Neuronal stem cell (in vitro differentiated cells): ENCODE data around the gene AHNAK.

ENCODE experiments used
- DNase-seq: peaks from one replicate; pipeline ENCODE4 v3.0.0-alpha.2; 2013; ENCODE audit warnings: low spot score
- H2AFZ ChIP-seq: one replicate; pipeline ENCODE4 v1.6.1; 2013; ENCODE audit warnings: mild to moderate bottlenecking, low read length, inconsistent platforms
- H2AK5ac ChIP-seq: 2 replicates; pipeline ENCODE4 v1.6.1; 2013; ENCODE audit warnings: low read depth, mild to moderate bottlenecking, inconsistent platforms, low read length, moderate library complexity, mixed read lengths
- H2BK120ac ChIP-seq: 2 replicates; pipeline ENCODE4 v1.6.1; 2013; ENCODE audit warnings: low read depth, mild to moderate bottlenecking, inconsistent platforms, low read length, moderate library complexity, mixed read lengths
- H2BK12ac ChIP-seq: one replicate; pipeline ENCODE4 v1.6.1; 2013; ENCODE audit warnings: low read length, inconsistent platforms
- H2BK15ac ChIP-seq: 2 replicates; pipeline ENCODE4 v1.6.1; 2013; ENCODE audit warnings: mild to moderate bottlenecking, low read length, inconsistent platforms, mixed read lengths
- H2BK5ac ChIP-seq: one replicate; pipeline ENCODE4 v1.6.1; 2013; ENCODE audit warnings: inconsistent platforms, mild to moderate bottlenecking, low read length, moderate library complexity
- H3K14ac ChIP-seq: one replicate; pipeline ENCODE4 v1.6.1; 2013; ENCODE audit warnings: low read length, inconsistent platforms
- H3K18ac ChIP-seq: 2 replicates; pipeline ENCODE4 v1.6.1; 2013; ENCODE audit warnings: low read length, inconsistent platforms
- H3K23ac ChIP-seq: 2 replicates; pipeline ENCODE4 v1.6.1; 2013; ENCODE audit warnings: low read depth, mild to moderate bottlenecking, mixed read lengths, low read length, inconsistent platforms; ENCODE audit not compliant: poor library complexity
- H3K27ac ChIP-seq: replicated peaks from 3 replicates; pipeline ENCODE4 v1.5.1; 2013; ENCODE audit warnings: low read length, inconsistent platforms
- H3K27me3 ChIP-seq, 3 experiments: 2 replicates each; pipeline ENCODE4 v1.6.1; 2013; ENCODE audit warnings: low read length in 3 of 3, mild to moderate bottlenecking in 2 of 3, inconsistent platforms in 1 of 3, low read depth in 1 of 3, mixed read lengths in 1 of 3, moderate library complexity in 1 of 3; ENCODE audit not compliant: control insufficient read depth in 3 of 3, insufficient read depth in 3 of 3
- H3K36me3 ChIP-seq, 2 donors: replicated peaks in 1 of 2; 2 replicates each; pipeline ENCODE4 v1.6.1; 2013; ENCODE audit warnings: low read length in 2 of 2; ENCODE audit not compliant: control insufficient read depth in 2 of 2, insufficient read depth in 2 of 2
- H3K4ac ChIP-seq: 2 replicates; pipeline ENCODE4 v1.6.1; 2013; ENCODE audit warnings: inconsistent platforms, mild to moderate bottlenecking, low read length, moderate library complexity
- H3K4me1 ChIP-seq, 2 donors: 1 replicate in 1 of 2; 2 replicates in 1 of 2; pipeline ENCODE4 v1.6.1; 2013; ENCODE audit warnings: low read length in 2 of 2, low read depth in 1 of 2; ENCODE audit not compliant: control insufficient read depth in 2 of 2, insufficient read depth in 1 of 2
- H3K4me2 ChIP-seq: one replicate; pipeline ENCODE4 v1.6.1; 2013; ENCODE audit warnings: mild to moderate bottlenecking, low read length, inconsistent platforms; ENCODE audit not compliant: insufficient read depth, poor library complexity, severe bottlenecking
- H3K4me3 ChIP-seq, 2 donors: 2 replicates each; pipeline ENCODE4 v1.5.1; 2013; ENCODE audit warnings: low read length in 2 of 2, mild to moderate bottlenecking in 2 of 2, inconsistent platforms in 1 of 2, moderate library complexity in 1 of 2
- H3K79me1 ChIP-seq: one replicate; pipeline ENCODE4 v1.6.1; 2013; ENCODE audit warnings: low read depth, mild to moderate bottlenecking, inconsistent platforms, low read length, moderate library complexity
- H3K9ac ChIP-seq: one replicate; pipeline ENCODE4 v1.6.1; 2013; ENCODE audit warnings: mild to moderate bottlenecking, low read depth, low read length, inconsistent platforms; ENCODE audit not compliant: poor library complexity
- H3K9me3 ChIP-seq, 2 donors: replicated peaks in 1 of 2; 2 replicates each; pipeline versions ENCODE3 to v1.6.1; 2013; ENCODE audit warnings: low read length in 2 of 2, mild to moderate bottlenecking in 2 of 2, inconsistent platforms in 1 of 2, low read depth in 1 of 2, mixed read lengths in 1 of 2, moderate library complexity in 1 of 2; ENCODE audit not compliant: control insufficient read depth in 2 of 2, insufficient read depth in 1 of 2
- H4K8ac ChIP-seq: one replicate; pipeline ENCODE4 v1.6.1; 2013; ENCODE audit warnings: low read depth, mild to moderate bottlenecking, inconsistent platforms, low read length, moderate library complexity
- H4K91ac ChIP-seq: one replicate; pipeline ENCODE4 v1.6.1; 2013; ENCODE audit warnings: low read length, low read depth, mild to moderate bottlenecking, inconsistent platforms; ENCODE audit not compliant: poor library complexity
- WGBS, 2 donors: extraction: QIAGEN DNeasy Blood & Tissue Kit; methylation state at CpG; one replicate each; pipeline ENCODE4 v1.1.7; 2013; ENCODE audit warnings: missing lambda C conversion rate in 2 of 2, mixed read lengths in 1 of 2; ENCODE audit not compliant: insufficient read length in 2 of 2, insufficient replicate concordance in 1 of 2; ENCODE audit errors: extremely low coverage in 2 of 2; 5-methylcytosine and 5-hydroxymethylcytosine counted together

The AHNAK gene

DNA sequence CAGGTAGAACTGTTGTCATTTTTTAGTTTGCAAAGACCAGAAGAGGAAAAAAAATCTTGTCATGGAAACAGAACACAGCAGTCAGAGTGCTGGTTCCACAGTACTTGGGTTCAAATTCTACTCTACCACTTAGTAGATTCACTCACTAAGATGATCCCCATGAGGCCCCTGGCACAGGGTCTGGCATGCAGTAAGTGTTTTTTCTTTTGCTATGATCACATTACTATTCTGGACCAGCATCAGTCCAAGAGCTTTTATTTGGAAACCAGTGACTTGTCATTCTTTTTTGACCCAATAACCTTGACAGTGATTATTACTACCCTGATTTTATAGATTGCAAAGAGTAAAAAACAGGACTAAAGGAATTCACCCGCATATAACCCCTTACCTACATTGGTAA lies 23.0 kb upstream of the AHNAK start:
- H3K36me3 ChIP-seq, result peaks cover 46 to 85% of the 10 kb centered on the region in 2 donors
- no CpG with 5 or more reads among the region's 1 CpG for WGBS, 2 donors

DNA sequence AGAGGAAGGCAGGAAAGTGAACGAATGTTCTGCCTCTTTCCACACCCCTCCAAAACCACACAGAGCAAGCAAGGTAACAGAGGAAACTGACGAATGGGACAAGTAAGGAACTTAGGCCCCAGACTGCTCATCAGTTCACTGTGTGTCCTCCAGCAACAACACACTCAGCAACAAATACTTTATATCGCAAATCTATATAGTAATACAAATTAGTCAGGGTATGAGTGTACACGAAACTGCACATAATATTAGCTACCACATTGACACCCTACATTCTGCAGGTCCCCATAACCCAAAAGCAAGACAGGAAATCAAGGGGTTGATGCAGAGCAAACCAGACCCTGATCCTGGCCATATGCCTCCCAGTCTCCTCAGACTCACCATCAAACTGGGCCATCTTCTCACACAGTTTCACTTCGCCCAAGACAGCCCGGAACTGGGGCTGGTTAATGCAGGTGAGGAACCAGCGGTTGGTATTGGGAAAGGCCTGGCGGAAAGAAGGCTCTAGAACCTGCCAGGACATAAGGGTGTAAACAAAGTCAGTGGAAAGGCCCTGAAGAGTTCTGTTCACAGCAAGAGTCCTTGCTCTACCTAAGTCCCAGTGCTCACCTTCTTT lies 20.5 kb upstream of the AHNAK start:
- no CpG with 5 or more reads among the region's 8 CpGs for WGBS, 2 donors
- H3K4ac ChIP-seq, result no peak overlapping the region
- no peak overlapping the region for H3K4me2 ChIP-seq
- H4K8ac ChIP-seq, result no peak overlapping the region
- H2BK12ac ChIP-seq, result no peak overlapping the region
- H3K4me3 ChIP-seq, result no peak overlapping the region
- H3K36me3 ChIP-seq, result peaks cover 49 to 96% of the 10 kb centered on the region in 2 donors
- no peak overlapping the region for H4K91ac ChIP-seq
- H3K79me1 ChIP-seq, result peaks cover 6% of the 10 kb centered on the region
- H2AK5ac ChIP-seq, result no peak overlapping the region
- H3K14ac ChIP-seq, result no peak overlapping the region
- H2BK5ac ChIP-seq, result no peak overlapping the region
- H3K9me3 ChIP-seq, result no peaks in the 10 kb centered on the region
- H3K9ac ChIP-seq, result no peak overlapping the region
- H3K27me3 ChIP-seq, result no peaks in the 10 kb centered on the region
- H3K27ac ChIP-seq, result no peak overlapping the region
- DNase-seq, result no peak
- H2BK15ac ChIP-seq, result no peak overlapping the region
- peaks cover 0 to 2% of the 10 kb centered on the region in 2 donors for H3K4me1 ChIP-seq
- no peak overlapping the region for H3K23ac ChIP-seq
- H2BK120ac ChIP-seq, result no peak overlapping the region
- no peak overlapping the region for H3K18ac ChIP-seq
- no peak overlapping the region for H2AFZ ChIP-seq

More for the DNA sequence above, 23.0 kb upstream of the AHNAK start:
- DNase-seq, result no peak
- H2BK15ac ChIP-seq, result no peak overlapping the region
- H2AFZ ChIP-seq, result no peak overlapping the region
- H2BK12ac ChIP-seq, result no peak overlapping the region
- H3K4ac ChIP-seq, result no peak overlapping the region
- H3K4me1 ChIP-seq, result peaks cover 5 to 9% of the 10 kb centered on the region in 2 donors
- no peak overlapping the region for H3K4me2 ChIP-seq
- no peak overlapping the region for H3K18ac ChIP-seq
- H2AK5ac ChIP-seq, result no peak overlapping the region
- no peak overlapping the region for H2BK5ac ChIP-seq
- H3K27me3 ChIP-seq, result no peaks in the 10 kb centered on the region
- no peak overlapping the region for H2BK120ac ChIP-seq
- H4K8ac ChIP-seq, result no peak overlapping the region
- H3K4me3 ChIP-seq, result no peak overlapping the region
- H4K91ac ChIP-seq, result no peak overlapping the region
- H3K27ac ChIP-seq, result no peak overlapping the region
- no peak overlapping the region for H3K14ac ChIP-seq
- H3K9ac ChIP-seq, result no peak overlapping the region
- peaks cover 8% of the 10 kb centered on the region for H3K79me1 ChIP-seq
- H3K23ac ChIP-seq, result no peak overlapping the region
- no peaks in the 10 kb centered on the region for H3K9me3 ChIP-seq

DNA sequence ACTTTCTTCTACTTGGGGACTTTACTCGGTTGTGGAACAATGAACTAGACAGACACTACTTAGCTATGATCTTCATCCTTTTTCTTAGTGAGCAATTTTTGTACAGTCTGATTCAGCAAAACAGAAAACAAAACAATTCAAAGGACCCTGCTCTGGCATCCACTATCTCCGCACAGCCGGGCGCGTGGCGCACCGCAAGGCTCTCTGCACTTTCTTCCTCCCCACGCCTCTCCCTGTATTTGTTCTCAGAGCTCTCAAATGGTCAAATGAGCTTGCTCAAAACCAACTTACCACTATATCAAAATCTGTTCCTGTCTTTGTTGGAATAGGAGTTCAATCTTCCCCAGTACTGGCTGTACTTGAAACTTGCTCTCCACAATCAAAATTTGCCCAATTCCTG lies 19.6 kb upstream of the AHNAK start:
- H3K4me1 ChIP-seq, result no peaks in the 10 kb centered on the region
- H3K27ac ChIP-seq, result no peak overlapping the region
- H2BK12ac ChIP-seq, result no peak overlapping the region
- no peak overlapping the region for H3K9ac ChIP-seq
- H3K4me2 ChIP-seq, result no peak overlapping the region
- no peak overlapping the region for H2BK5ac ChIP-seq
- no peak overlapping the region for H2AFZ ChIP-seq
- H4K91ac ChIP-seq, result no peak overlapping the region
- H3K23ac ChIP-seq, result no peak overlapping the region
- no CpG with 5 or more reads among the region's 8 CpGs for WGBS, 2 donors
- H3K36me3 ChIP-seq, result peaks cover 41 to 96% of the 10 kb centered on the region in 2 donors
- H2AK5ac ChIP-seq, result no peak overlapping the region
- H3K4me3 ChIP-seq, result no peak overlapping the region
- no peak overlapping the region for H2BK120ac ChIP-seq
- no peak overlapping the region for H4K8ac ChIP-seq
- H3K18ac ChIP-seq, result no peak overlapping the region
- H3K4ac ChIP-seq, result no peak overlapping the region
- no peaks in the 10 kb centered on the region for H3K9me3 ChIP-seq
- no peak for DNase-seq
- no peaks in the 10 kb centered on the region for H3K27me3 ChIP-seq
- H3K79me1 ChIP-seq, result peaks cover 1% of the 10 kb centered on the region
- no peak overlapping the region for H2BK15ac ChIP-seq
- H3K14ac ChIP-seq, result no peak overlapping the region

DNA sequence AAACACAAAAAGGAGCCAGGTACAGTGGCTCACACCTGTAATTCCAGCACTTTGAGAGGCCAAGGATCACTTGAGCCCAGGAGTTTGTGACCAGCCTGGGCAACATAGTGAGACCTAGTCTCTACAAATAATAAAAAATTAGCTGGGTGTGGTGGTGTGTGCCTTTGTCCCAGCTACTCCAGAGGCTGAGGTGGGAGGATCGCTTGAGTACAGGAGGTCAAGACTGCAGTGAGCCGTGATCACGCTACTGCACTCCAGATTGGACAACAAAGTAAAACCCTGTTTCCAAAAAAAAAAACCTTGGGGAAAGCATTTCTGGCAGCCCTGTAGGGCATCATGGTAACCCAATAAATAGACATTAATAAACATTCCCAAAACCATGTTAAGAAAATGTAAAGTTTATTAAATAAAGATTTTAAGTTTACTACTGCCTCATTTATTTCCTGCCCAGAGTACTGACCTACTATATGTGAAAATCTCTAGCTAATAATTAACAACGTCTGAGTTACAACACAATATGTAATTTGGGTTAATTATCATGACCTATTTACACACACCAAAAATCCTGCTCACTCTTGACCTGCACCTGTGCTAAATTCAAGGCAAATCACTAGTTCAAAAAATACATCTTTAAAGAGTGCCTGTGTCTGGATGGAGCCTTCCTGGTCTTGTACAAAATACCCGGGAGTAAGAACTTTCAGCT lies 18.6 kb upstream of the AHNAK start:
- Histone ChIP-seq H3K9ac (no peak overlapping the region), H3K18ac (no peak overlapping the region), H3K27ac (no peak overlapping the region), H2BK15ac (no peak overlapping the region), H3K23ac (no peak overlapping the region), H3K27me3 (no peaks in the 10 kb centered on the region), H3K14ac (no peak overlapping the region), H2AFZ (no peak overlapping the region), H4K8ac (no peak overlapping the region), H3K36me3 (peaks cover 34 to 96% of the 10 kb centered on the region in 2 donors), H3K9me3 (no peaks in the 10 kb centered on the region), H3K4me1 (peaks cover 0 to 2% of the 10 kb centered on the region in 2 donors), H2BK120ac (no peak overlapping the region), H2BK12ac (no peak overlapping the region), H4K91ac (no peak overlapping the region), H2AK5ac (no peak overlapping the region), H3K4me3 (no peak overlapping the region), H2BK5ac (no peak overlapping the region), H3K4ac (no peak overlapping the region), H3K4me2 (no peak overlapping the region), H3K79me1 (no peaks in the 10 kb centered on the region)
- no peak for DNase-seq
- WGBS, 2 donors, result no CpG with 5 or more reads among the region's 5 CpGs
